ENCODE data around the gene HGFAC. TPM values are rescaled to one million over a fixed set of nuclear protein-coding genes. Genes with fewer than 3 reads are reported as not detected.

HGFAC gene
- total and polyA plus RNA-seq, 9 donors, result 0.51 to 2.5 (median 1.5) TPM

DNA sequence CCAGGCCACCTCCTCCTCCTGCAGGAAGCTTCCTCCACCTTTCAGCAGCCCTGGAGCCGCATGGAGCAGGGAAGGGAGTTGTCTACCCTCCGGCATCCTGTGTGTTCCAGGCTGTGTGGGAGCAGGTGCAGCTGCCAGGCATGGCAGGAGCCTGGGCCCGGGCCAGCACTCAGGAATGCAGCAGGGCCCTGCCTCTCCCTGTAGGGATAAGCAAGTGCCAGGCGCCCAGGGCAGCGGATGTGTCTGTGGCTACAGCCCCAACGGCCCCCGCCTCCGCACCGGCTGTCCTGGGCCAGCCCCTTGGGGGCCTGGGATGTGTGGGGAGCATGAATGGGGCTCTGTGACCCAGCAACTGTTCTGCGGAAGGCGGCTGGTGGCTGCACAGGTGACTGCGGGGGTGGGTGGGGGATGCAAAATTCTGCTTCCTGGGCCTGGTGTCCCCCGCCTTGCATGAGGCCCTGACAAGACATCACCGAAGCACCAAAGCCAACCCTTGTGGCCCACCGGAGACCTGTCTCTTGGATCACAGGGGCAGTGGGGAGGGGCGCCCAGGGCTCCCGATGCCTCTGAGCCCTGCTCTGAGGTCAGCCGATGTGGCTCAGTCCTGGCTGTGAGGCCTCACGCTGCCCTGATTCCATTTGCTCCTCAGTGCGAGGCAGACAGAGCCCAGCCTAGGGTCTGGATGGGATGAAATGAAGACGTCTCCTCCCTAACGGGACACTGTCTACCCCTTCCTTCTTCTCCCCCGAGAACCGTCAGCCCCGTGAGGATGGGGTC lies 19.9 kb downstream of the HGFAC start:
- 69% methylated on average over 18 of the region's 25 CpGs for WGBS (ENCODE audit: insufficient coverage)
- peak overlapping the region; percentile 86 for H3K27ac ChIP-seq (ENCODE audit: low read length)
- peaks cover 23% of the 10 kb centered on the region for H3K27me3 ChIP-seq (ENCODE audit: control insufficient read depth, insufficient read depth, low read length)
- peaks cover under 1% of the 10 kb centered on the region for H3K9me3 ChIP-seq (replicated peaks; ENCODE audit: control insufficient read depth, low read depth, low read length)
- no peak overlapping the region for H3K4me3 ChIP-seq (ENCODE audit: low read length)
- no peaks in the 10 kb centered on the region for H3K36me3 ChIP-seq (ENCODE audit: control insufficient read depth, insufficient read depth, low read length)
- peaks cover 58% of the 10 kb centered on the region for H3K4me1 ChIP-seq (ENCODE audit: control insufficient read depth, insufficient read depth, low read length)
- DNase-seq, result peak; percentile 86

DNA sequence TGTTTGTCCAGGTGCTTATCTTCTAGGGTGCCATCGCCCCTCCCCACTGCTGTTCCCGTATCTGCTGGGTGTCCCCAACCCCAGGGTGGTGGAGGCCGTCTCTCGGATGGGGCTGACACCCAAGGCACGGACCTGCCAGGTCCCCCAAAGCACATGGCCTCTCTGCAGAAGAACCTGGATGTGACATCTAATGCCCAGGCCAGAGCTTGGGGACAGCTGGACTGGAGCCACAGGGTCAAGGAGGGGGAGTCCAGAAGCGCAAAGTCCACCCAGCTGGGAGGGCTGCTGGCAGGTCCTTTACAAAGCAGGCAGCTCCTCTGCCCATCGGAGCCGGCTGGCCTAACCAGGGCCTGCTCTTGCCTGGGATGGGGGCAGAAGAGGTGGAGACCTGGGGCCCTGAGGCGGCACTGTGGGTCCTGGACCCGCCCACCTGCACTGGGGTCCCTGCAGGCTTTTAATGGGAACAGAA lies 20.6 kb downstream of the HGFAC start:
- Histone ChIP-seq H3K27ac (ENCODE audit: low read length) (peak overlapping the region; percentile 86), H3K36me3 (ENCODE audit: control insufficient read depth, insufficient read depth, low read length) (no peaks in the 10 kb centered on the region), H3K9me3 (replicated peaks; ENCODE audit: control insufficient read depth, low read depth, low read length) (no peaks in the 10 kb centered on the region), H3K27me3 (ENCODE audit: control insufficient read depth, insufficient read depth, low read length) (peaks cover 23% of the 10 kb centered on the region), H3K4me1 (ENCODE audit: control insufficient read depth, insufficient read depth, low read length) (peaks cover 62% of the 10 kb centered on the region), H3K4me3 (ENCODE audit: low read length) (peak overlapping the region; percentile 17)
- DNase-seq, result no peak
- WGBS (ENCODE audit: insufficient coverage), result 74% methylated on average over 8 of the region's 10 CpGs

DNA sequence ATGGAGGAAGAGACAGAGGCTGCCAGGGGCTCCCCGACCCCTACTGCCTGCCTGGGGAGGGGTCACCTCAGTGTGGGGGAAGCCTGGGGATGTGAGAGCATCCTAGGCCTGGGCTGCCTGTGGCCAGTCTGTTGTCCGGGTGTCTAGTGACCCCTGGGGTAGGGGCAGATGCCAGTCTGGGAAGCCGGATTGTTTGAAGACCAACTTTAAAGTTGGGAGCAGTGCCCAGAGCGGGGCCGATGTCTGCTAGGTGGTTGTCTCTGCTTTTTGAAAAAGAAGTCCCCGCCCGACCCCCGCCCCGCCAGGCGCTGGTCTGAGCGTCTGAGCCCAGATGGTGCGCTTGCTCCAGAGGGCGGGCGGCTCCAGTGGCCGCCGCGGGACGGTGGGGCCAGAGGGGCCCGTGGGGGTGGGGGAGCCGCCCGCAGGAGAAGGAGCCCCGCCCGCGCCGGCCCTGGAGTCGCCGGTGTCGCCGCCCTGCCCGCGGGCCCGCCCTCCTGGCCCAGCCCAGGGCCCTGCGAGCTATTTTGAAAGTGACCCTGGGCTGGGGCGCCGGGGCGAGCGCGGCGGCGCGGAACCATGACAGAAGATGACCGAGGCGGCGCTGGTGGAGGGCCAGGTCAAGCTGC lies 21.1 kb downstream of the HGFAC start, which contains the start of gene DOK7:
Gene DOK7, plus strand, starts transcription at position 517 of the 626 bp plus-strand sequence. Its CDS starts 70 bp downstream, at position 587.
- Histone ChIP-seq H3K4me1 (ENCODE audit: control insufficient read depth, insufficient read depth, low read length) (peaks cover 62% of the 10 kb centered on the region), H3K4me3 (ENCODE audit: low read length) (peak within 1 kb of the TSS; percentile 63), H3K9me3 (replicated peaks; ENCODE audit: control insufficient read depth, low read depth, low read length) (no peaks in the 10 kb centered on the region), H3K27me3 (ENCODE audit: control insufficient read depth, insufficient read depth, low read length) (peaks cover 23% of the 10 kb centered on the region), H3K36me3 (ENCODE audit: control insufficient read depth, insufficient read depth, low read length) (no peaks in the 10 kb centered on the region), H3K27ac (ENCODE audit: low read length) (peak within 1 kb of the TSS; percentile 86)
- peak; percentile 53 for DNase-seq
- WGBS (ENCODE audit: insufficient coverage), result 3% methylated on average over 44 of the region's 44 CpGs

DNA sequence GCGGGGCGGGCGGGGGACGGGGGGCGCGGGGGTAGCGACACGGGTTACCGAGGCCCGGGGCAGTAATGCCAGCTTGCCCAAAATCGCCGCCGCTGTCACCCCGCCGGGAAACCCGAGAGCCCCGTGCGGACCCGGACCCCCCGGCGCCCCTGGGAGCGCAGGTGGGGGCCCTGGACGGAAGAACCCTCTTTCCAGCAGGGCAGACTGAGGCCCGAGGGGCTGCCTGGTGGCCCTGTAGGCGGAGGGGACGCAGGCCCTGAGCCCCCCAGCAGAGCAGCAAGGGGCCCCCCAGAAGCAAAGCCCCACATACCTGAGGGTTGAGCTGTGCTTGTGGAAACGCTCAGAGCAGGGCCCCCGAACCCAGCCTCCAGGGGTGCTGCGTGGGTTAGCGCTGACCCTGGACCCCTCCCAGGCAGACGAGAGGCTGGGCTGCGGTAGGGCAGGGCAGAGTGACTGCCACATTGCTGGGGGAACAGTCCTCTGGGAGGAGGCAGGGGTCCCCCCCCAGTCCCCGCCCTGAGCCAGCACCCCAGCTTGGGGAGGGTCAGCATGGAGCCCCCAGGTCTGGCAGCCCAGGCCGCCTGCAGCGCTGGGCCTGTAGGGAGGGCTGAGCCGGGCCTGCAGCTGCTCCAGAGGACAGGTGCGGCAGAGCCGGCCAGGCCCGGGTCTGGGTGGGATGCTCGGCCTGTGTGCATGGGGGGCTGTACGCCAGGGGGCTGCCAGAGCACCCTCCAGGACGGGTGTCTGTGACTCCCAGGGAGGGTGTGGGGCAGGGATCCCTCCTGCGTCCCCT lies 22.0 kb downstream of the HGFAC start:
- Histone ChIP-seq H3K36me3 (ENCODE audit: control insufficient read depth, insufficient read depth, low read length) (no peaks in the 10 kb centered on the region), H3K4me1 (ENCODE audit: control insufficient read depth, insufficient read depth, low read length) (peaks cover 62% of the 10 kb centered on the region), H3K4me3 (ENCODE audit: low read length) (peak overlapping the region; percentile 63), H3K27ac (ENCODE audit: low read length) (peak overlapping the region; percentile 76), H3K9me3 (replicated peaks; ENCODE audit: control insufficient read depth, low read depth, low read length) (no peaks in the 10 kb centered on the region), H3K27me3 (ENCODE audit: control insufficient read depth, insufficient read depth, low read length) (peaks cover 23% of the 10 kb centered on the region)
- 25% methylated on average over 41 of the region's 43 CpGs for whole genome bisulfite sequencing (ENCODE audit: insufficient coverage)
- peak; percentile 43 for DNase-seq

DNA sequence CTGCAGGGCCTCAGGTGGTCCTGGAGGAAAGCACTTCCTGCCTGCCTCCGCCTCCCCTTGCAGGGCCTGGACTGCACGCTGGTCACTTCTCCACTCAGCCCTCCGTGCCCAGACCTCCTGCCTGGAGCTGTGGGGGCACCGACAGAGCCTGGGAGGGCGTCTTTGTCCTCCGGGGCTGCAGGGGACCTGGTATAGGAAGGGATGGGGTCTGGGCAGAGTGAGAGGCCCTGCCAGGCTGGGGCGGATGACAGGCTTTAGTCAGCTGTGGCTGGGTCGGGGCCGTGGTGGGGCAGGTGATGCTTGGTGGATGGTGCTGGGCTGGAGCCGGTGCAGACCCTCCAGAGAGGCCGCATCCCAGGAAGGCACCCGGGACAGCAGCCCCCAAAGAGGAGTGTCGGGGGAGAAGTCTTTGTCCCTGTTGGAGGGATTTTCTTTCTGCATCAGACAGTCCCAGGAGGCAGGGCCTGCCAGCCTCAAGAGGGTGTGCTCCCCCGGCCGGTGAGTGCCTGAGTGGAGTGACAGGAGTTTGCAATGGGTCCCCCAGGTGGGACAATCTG lies 22.7 kb downstream of the HGFAC start:
- WGBS (ENCODE audit: insufficient coverage), result 81% methylated on average over 11 of the region's 15 CpGs
- Histone ChIP-seq H3K27ac (ENCODE audit: low read length) (peak overlapping the region; percentile 51), H3K9me3 (replicated peaks; ENCODE audit: control insufficient read depth, low read depth, low read length) (no peaks in the 10 kb centered on the region), H3K4me1 (ENCODE audit: control insufficient read depth, insufficient read depth, low read length) (peaks cover 65% of the 10 kb centered on the region), H3K27me3 (ENCODE audit: control insufficient read depth, insufficient read depth, low read length) (peaks cover 23% of the 10 kb centered on the region), H3K36me3 (ENCODE audit: control insufficient read depth, insufficient read depth, low read length) (no peaks in the 10 kb centered on the region), H3K4me3 (ENCODE audit: low read length) (peak overlapping the region; percentile 63)
- DNase-seq, result no peak

DNA sequence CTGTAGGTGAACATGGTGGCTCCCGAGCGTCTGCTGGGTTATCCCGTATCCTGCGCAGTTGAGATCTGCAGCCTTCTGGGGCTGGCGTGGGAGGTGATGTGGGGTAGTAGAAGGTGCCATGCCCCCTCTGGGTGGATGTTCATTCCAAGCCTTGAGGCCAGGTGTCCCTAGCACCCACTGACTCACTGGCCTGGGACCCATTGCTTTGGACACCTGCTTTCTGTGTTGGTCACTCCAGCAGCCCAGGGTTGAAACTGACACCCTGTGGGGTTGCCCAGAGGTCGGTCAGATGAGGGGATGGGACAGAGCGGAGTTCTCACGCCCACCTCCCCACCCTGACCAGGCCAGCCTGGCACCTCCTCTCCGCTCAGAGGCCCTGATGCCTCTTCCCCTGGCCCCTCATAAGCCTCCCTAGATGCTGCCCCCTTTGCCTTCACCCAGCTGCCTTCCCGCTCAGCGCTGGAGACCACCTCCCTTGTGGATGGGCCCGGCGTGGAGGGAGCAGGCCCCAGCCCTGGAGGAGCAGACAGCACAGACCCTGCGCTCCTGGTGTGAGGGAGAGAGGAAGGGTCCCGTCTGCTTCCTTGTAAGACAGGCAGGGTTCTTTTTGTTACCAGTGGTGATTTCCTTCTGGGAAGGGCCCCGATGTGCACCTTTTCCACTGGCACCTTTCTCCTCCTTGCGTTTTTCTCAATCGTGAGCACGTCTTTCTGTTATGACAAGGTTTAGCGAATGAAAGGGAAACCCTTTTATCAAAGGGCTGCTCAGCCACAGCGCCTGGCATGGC lies 23.3 kb downstream of the HGFAC start:
- Histone ChIP-seq H3K27ac (ENCODE audit: low read length) (no peak overlapping the region), H3K27me3 (ENCODE audit: control insufficient read depth, insufficient read depth, low read length) (peaks cover 23% of the 10 kb centered on the region), H3K36me3 (ENCODE audit: control insufficient read depth, insufficient read depth, low read length) (no peaks in the 10 kb centered on the region), H3K4me1 (ENCODE audit: control insufficient read depth, insufficient read depth, low read length) (peaks cover 67% of the 10 kb centered on the region), H3K9me3 (replicated peaks; ENCODE audit: control insufficient read depth, low read depth, low read length) (no peaks in the 10 kb centered on the region), H3K4me3 (ENCODE audit: low read length) (peak overlapping the region; percentile 63)
- WGBS (ENCODE audit: insufficient coverage), result 85% methylated on average over 18 of the region's 21 CpGs
- no peak for DNase-seq

DNA sequence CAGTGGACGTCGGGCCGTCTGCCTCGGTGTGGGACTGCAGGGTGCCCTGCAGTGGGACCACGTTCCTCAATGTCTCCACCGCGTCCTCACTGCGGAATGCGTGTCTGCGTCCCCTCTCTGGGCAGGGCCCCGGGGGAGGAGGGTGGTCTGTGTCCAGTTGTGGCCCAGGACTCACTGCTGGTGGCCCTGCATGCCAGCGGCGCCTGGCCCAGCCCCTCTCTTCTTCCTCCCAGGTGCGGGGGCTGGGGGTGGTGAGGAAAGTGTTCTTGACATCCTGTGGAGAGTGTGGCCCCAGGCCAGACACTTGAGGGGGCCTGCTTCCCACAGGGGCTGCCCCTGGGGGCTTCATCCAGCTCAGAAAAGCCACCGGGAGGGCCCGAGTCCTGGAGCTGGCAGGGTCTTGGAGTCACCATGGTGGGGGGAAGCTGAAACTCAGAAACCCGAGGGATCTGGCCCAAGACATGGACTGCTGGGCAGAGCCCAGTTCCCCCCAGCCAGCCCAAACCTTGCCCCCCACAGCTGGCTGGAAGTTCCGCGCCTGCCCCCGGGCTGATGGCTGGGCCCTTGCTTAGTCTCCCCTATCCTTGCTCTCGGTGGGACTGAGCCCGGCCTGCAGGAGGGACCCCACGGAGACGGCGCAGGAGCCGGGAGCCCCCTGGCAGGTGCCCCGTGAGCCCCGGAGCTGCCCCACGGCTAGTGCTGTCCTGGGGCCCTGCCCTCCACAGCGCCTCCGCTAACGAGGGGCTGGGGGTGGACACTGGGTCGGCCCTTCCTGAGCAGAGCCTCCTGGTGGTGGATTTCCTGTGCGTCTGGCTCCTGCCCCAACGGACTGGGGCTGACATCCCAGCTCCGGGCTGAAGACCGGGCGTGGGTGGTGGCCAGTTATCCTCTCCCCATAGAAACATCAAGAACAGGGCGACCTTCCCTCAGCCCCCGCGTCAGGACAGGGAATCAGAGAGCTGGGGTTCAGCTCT lies 24.2 kb downstream of the HGFAC start:
- peaks cover 23% of the 10 kb centered on the region for H3K27me3 ChIP-seq (ENCODE audit: control insufficient read depth, insufficient read depth, low read length)
- H3K36me3 ChIP-seq (ENCODE audit: control insufficient read depth, insufficient read depth, low read length), result no peaks in the 10 kb centered on the region
- H3K4me3 ChIP-seq (ENCODE audit: low read length), result no peak overlapping the region
- WGBS (ENCODE audit: insufficient coverage), result 46% methylated on average over 31 of the region's 41 CpGs
- no peaks in the 10 kb centered on the region for H3K9me3 ChIP-seq (replicated peaks; ENCODE audit: control insufficient read depth, low read depth, low read length)
- H3K27ac ChIP-seq (ENCODE audit: low read length), result no peak overlapping the region
- peaks cover 64% of the 10 kb centered on the region for H3K4me1 ChIP-seq (ENCODE audit: control insufficient read depth, insufficient read depth, low read length)
- DNase-seq, result no peak

DNA sequence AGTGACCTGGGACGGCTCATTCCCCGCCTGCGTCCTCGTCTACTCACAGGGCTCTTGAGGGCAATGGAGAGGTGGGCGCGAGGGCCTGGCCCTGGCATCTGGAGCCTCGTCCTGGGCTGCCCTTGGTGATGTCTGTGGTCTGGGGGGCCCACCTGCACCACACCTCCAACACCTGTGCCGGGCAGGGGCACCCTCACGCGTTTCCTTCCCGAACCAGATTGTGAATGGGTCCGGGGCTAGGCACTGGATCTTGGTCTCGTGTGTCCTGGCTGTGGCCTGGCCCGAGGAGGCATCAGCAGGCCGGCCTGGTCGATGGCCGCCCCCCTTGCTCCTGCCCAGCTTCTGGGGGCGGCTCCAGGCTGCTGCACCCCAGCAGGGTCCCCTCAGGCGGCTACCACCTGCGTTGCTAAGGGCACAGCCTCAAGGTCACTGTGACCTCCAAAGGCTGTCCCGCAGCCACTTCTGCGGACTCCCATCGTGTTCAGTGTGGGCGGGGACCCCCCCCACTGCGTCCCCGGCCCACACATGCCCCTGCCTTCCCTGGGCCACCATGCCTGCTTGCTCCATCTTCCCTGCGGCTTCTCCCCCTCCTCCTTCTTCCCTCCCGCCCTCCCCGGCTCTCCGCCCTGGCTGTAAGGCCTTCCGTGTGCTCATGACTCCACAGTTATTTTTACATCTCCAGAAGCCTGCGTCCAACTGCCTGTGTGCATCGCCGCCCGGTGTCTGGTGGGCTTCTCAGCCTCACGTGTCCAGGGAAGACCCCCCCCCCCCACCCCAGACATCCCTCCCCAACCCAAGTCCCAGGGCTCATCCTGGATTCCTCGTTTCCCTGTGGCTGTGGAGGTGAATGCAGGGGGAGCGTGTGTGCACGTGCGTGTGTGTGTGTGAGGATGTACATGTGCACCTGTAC lies 25.2 kb downstream of the HGFAC start:
- Histone ChIP-seq H3K4me3 (ENCODE audit: low read length) (no peak overlapping the region), H3K36me3 (ENCODE audit: control insufficient read depth, insufficient read depth, low read length) (no peaks in the 10 kb centered on the region), H3K27ac (ENCODE audit: low read length) (no peak overlapping the region), H3K9me3 (replicated peaks; ENCODE audit: control insufficient read depth, low read depth, low read length) (no peaks in the 10 kb centered on the region), H3K27me3 (ENCODE audit: control insufficient read depth, insufficient read depth, low read length) (peaks cover 23% of the 10 kb centered on the region), H3K4me1 (ENCODE audit: control insufficient read depth, insufficient read depth, low read length) (peaks cover 55% of the 10 kb centered on the region)
- DNase-seq, result no peak
- 68% methylated on average over 36 of the region's 40 CpGs for WGBS (ENCODE audit: insufficient coverage)
